Measurements from ENCODE around the gene GRPEL2.

The GRPEL2 gene

DNA sequence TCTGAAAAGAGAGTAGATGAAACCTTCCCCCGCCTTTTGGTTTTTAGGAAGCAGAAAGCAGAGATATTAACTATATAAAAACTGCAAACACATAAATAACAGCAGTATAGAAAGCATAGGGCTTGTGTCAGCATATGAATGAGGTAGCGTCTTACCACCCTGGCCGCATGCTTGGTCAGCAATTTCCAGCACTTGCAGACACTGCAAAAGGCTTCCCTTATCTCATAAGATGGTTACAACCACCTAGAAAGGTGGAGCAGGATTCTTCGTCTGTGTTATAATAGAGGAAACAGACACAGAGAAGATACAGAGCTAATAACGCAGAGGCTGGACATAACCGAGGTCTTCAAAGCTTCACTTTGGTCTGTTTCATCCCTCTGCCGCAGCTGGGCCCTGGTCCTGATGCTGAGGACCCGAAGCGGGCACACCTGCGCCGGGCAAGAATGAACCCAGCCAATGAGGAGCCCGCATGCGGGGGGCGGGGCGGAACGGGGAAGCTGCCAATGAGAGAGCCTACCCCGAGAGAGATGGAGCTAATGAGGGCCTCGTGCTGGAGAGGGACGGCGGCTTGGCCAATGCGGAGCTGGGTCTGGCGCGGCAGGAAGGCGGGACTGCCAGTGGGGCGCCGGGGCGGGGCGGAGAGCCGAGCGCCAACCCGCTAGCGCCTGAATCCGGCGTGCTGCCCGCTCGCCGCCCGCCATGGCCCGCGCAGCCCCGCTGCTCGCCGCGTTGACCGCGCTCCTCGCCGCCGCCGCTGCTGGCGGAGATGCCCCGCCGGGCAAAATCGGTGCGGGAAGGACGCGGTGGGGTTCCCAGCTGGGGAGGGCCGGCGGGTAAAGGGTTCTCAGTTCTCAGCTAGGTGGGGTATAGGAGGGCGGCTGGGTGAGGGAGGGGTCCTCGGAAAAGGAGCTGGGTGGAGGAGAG lies 12.3 kb downstream of the GRPEL2 start, which contains the start of gene PCYOX1L:
TSS of gene PCYOX1L (plus strand) at position 677 of the 924 bp plus-strand sequence. CDS start at position 700, 23 bp downstream.
- DNase-seq (ENCODE audit: low read depth in 2 of 2), result peak; percentile 84 to 98

- DNase-seq (ENCODE audit: low read depth in 2 of 2), result peak in 1 of 2 donors; percentile 15
Measured at GRCh38 chr5:149358294-149358651, 13.0 kb downstream of the GRPEL2 start.

GRCh38 chr5:149358868-149359495 lies 13.7 kb downstream of the GRPEL2 start:
- no peak for DNase-seq (ENCODE audit: low read depth in 2 of 2)

DNA sequence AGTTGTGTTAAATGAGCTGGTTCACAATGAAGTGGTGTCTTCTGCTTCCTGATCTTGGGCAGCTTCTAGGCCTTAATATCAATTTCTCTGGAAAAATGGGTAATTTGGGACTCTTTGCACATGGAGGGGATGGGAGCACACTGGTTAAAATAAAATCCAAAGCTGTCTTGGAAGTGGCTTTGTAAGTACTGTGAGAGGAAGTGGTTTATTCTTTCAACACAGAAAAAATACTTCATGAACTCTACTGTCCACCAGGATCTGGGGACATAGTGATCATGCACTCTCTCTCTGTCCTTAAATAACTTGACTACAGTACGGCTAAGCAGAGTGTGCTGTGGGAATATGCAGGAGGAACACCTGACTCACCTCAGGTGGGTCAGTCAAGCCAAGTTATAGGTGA lies 15.0 kb downstream of the GRPEL2 start:
- no peak for DNase-seq (ENCODE audit: low read depth in 2 of 2)

DNA sequence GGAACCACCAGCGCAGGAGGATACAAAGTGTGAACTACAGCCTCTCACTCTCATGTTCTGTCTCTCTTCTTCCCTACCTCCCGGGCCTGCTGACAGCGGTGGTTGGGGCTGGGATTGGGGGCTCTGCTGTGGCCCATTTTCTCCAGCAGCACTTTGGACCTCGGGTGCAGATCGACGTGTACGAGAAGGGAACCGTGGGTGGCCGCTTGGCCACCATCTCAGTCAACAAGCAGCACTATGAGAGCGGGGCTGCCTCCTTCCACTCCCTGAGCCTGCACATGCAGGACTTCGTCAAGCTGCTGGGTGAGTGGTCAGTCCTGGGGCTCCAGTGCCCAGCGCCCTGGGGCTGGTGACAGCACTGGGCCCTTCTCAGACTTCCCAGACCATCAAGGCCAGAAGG lies 17.2 kb downstream of the GRPEL2 start:
- DNase-seq (ENCODE audit: low read depth in 2 of 2), result no peak

DNA sequence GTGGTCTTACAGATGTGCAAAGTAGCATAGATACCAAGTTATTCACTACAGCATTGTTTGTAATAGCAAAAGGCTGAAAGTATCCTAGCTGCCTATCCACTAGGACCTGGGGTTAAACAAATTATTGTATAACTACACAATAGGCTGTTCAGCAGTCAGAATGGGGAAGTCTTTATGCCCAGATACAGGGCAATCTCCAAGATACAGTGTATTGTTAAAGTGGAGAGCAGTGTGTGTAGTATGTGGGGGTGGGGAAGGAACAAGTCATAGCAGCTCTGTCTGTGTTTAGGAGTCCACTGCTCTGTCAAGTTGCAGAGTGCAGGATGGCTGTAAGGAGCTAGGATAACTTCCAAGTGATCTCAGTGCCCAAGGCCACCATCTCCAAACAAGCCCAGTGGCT lies 18.1 kb downstream of the GRPEL2 start:
- DNase-seq (ENCODE audit: low read depth in 2 of 2), result no peak

DNA sequence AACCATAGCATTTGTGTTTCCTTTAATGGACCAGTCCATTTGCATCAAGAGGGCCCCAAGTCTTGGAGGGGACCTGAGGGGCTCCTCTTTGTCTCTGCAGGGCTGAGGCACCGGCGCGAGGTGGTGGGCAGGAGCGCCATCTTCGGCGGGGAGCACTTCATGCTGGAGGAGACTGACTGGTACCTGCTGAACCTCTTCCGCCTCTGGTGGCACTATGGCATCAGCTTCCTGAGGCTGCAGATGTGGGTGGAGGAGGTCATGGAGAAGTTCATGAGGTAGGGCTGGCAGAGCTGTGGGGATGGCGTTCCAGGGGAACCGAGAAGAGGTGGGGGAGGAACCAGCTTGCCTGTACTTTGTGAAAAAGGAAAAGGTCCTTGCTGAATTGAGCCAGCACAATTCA lies 18.6 kb downstream of the GRPEL2 start:
- no peak for DNase-seq (ENCODE audit: low read depth in 2 of 2)

DNA sequence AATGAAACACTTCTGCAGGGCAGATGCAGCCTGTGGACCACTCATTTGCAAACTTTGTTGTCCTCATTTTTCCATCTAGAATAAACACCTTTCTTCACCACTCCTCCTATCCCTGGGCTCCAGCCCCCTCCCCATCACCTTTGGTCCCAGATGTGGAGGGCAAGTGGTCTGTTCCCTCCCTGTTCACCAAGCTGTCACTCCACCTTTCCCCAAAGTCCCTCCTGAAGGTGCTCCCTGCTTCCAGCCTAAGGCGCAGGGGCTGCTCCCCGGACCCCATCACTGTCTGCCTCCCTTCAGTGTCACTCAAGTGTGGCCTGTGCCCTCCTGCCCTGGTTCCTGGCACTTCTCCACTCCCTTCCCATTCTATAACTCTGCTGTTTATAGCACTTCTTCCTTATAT lies 19.4 kb downstream of the GRPEL2 start:
- DNase-seq (ENCODE audit: low read depth in 2 of 2), result no peak

GRCh38 chr5:149365418-149365817 lies 20.1 kb downstream of the GRPEL2 start:
- no peak for DNase-seq (ENCODE audit: low read depth in 2 of 2)

DNA sequence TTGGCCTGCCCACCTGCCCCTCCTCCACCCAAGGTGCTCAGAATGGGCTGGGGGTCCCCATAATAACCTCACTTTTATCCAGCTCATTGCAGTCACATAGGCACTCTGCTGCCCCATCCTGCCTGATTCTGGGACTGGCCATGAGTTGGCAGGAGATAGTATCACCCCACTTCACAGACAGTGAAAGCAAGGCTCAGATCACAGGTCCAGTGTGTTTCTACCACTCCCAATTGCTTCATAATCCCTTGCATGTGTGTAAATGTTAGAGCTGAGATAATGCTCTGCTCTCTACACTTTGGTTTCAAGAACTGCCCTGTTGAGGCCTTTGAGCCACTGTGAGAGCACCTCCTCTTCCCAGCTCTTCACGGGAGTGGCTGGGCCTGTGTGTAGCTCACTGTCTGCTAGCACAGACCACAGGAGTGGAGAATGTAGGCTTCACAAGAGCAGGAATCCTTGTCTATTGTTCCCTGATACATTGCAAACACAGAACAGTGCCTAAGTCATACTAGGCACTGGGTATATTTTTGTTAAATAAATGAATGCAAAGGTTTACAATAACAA lies 20.9 kb downstream of the GRPEL2 start:
- DNase-seq (ENCODE audit: low read depth in 2 of 2), result no peak

DNA sequence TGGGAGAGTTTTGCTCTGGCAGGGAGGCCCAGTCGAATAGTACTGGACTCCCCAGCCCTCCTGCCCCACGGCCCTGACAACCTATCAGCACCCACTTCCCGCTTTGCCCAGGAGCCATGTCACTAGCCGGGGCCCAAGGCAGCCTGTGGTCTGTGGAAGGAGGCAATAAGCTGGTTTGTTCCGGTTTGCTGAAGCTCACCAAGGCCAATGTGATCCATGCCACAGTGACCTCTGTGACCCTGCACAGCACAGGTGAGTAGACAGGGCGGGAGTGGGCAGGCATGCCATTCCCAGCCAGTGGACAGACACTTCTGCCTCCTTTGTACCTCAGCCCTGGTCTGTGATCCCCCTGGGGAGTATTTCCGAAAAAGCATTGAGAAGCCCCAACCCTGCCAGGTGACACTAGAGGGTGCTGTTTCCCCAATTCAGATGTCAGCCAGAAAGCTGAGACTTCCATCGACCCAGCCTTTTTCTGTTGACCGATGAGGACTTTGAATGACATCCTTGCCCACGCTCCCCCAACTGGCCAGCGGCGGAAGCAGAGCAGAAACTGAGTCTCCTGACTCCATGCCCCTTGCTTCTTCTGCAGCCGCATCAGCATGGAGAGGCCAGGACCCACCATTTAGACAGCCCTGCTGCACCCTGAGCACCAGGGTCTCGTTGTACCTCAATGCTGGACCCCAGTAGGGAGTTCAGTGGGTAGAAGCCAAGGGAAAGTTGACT lies 22.1 kb downstream of the GRPEL2 start:
- peak; percentile 27 to 56 for DNase-seq (ENCODE audit: low read depth in 2 of 2)

- no peak for DNase-seq (ENCODE audit: low read depth in 2 of 2)
Measured at GRCh38 chr5:149367972-149368645, 22.8 kb downstream of the GRPEL2 start.

- DNase-seq (ENCODE audit: low read depth in 2 of 2), result no peak
Measured at GRCh38 chr5:149370878-149371277, 25.6 kb downstream of the GRPEL2 start.

GRCh38 chr5:149371296-149371962 lies 26.1 kb downstream of the GRPEL2 start:
- peak; percentile 51 to 68 for DNase-seq (ENCODE audit: low read depth in 2 of 2)

DNA sequence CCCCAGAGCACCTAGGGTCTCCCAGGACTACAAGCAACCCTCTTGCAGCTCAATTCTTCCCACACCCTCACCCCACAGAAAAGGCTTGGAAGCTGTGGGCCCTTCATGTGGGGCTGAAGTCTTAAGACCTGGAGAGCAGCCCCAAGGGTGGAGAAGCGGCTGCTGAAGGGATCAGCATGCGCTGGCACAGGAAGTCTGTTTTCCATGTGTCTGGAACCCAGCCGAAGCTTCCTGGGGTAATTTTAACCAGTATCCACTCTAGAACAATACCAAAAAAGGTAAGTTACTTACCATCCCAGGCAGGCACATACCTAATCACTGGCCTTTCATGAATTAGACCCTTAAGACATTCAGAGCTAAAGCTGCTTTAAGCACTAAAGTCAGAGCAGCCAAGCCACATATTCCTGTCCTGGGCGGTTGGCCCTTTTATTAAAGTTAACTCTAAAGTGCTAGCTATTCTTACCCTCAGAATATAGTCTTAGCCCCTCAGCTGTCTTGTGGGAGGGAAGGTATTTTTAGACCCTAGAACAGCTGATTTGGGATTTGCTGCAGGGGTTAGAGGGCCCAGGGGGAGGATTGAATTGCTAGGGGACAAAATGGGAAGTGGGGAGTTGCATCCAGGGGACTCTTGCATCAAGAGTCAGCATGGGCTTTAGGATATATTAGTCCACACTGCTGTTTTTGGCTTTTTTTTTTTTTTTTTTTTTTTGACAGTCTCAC lies 26.9 kb downstream of the GRPEL2 start:
- DNase-seq (ENCODE audit: low read depth in 2 of 2), result no peak

DNA sequence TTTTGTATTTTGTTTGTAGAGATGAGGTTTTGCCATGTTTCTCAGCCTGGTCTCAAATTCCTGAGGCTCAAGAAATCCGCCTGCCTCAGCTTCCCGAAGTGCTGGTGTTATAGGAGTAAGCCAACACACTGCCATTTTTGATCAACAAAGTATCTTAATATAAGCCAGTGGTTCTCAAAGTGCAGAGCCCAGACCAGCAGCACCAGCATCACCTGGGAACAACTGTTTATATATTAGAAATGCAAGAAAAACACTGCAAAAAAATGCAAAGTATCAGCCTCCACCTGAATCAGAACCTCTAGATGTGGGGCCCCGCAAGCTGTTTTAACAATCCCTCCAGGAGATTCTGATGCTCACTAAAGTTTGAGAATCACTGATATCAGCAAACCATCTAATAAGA lies 27.6 kb downstream of the GRPEL2 start:
- DNase-seq (ENCODE audit: low read depth in 2 of 2), result no peak

- no peak for DNase-seq (ENCODE audit: low read depth in 2 of 2)
Measured at GRCh38 chr5:149374303-149374702, 29.0 kb downstream of the GRPEL2 start.

GRCh38 chr5:149374801-149375200 lies 29.5 kb downstream of the GRPEL2 start:
- no peak for DNase-seq (ENCODE audit: low read depth in 2 of 2)

DNA sequence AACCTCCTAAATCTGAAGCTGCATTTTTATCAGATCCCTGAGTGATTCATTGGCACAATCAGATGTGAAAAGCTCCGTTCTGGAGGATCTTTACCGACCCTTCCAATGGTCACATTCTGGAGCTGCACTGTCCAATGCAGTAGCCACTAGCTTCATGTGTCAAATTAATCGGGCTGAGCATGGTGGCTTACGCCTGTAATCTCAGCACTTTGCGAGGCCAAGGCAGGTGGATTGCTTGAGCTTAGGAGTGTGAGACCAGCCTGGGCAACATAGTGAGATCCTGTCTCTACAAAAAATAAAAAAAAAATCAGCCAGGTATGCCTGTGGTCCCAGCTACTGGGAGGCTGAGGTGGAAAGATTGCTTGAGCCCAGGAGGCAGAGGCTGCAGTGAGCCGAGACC lies 30.1 kb downstream of the GRPEL2 start:
- DNase-seq (ENCODE audit: low read depth in 2 of 2), result no peak

DNA sequence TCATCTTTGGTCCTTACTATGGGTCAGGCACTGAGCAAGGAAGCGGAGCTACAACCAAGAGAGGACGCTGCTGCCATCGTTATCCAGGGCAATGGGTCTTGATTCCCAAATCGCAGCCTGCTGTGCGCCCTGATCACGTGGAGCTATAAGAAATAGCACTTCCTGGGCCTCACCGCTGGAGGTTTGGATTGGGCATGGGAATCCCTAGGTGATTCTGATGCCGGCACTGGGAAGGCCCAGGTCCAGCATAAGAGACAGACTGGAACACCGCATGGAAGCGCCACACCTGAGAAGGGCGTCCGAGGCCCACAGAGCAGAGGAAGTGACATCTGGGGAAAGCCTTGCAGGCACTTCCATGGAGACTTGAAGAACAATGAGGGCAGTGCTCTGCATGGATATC lies 30.8 kb downstream of the GRPEL2 start:
- DNase-seq (ENCODE audit: low read depth in 2 of 2), result no peak

Data from stimulated activated CD4-positive, alpha-beta T cell treated with anti-CD3 and anti-CD28 coated beads, Interleukin-1b, Interleukin-23, amount 100 ng/mL, for 4 hours (primary cell).